Hippocampal formation (tissue), 2 donors: ENCODE results near the gene PRKCE.
A peak's percentile ranks its signal among the peaks of the same experiment; 100 is the strongest.

ENCODE experiments used
- DNase-seq, 2 donors: peaks; one replicate each; lab custom pipeline; 2025; lab: John Stamatoyannopoulos, UW

PRKCE gene

DNA sequence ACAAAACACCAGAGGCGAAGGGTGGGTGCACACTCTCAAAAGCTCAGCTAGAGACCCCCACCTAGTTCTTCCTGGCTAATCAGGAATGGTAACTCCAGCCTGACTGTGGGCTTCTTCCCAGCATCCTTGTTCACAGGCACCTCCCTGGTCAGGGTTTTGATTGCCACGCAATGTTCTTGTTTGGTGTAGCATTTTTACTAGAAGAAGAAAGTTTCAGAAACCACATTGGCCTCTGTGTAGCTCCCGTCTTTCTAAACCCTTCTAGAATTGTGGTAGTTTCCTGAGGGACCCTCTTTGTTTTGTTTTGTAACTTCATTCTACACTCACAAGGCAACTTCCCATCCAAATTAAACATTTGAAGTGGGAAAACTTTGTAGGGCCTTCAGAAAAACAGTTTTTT, 391.2 kb downstream of the PRKCE start:
- DNase-seq: no peak

DNA sequence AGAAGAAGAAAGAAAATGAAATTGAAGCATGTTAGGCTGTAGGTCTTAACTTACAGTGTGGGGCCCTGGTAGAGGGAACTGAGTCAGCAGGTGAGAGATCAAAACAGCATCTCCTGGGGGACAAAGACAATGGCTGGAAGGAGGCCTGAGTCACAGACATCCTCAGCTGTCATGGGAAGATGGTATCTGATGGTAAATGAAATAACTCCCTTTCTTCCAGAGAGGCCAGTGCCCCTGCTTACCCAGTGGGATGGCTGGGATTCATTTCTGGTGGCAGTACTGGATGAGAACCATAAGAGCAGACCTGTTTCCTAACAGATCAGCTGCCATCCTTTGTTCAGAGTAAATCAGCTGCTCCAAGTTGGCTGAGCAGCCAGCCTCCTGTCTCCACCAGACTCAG, 394.4 kb downstream of the PRKCE start:
- DNase-seq: no peak

DNA sequence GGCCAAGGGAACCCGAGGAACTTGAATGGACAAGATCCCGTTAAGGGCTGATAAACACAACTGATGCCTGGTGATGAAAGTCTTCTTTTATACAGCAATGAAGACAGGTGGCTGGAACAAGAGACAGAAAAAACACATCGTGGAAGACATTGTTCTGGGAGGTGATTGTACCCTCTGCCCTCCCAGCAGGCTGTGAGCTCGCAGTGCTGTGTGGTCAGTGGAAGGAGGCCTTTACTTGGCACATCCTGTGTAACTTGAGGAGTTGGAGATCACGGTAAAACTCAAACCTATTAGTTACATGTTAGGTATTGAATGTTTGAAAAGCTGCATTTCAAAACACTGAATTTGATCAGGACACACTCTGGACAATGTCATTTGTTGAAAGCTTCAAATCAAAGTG, 395.8 kb downstream of the PRKCE start:
- DNase-seq: no peak

DNA sequence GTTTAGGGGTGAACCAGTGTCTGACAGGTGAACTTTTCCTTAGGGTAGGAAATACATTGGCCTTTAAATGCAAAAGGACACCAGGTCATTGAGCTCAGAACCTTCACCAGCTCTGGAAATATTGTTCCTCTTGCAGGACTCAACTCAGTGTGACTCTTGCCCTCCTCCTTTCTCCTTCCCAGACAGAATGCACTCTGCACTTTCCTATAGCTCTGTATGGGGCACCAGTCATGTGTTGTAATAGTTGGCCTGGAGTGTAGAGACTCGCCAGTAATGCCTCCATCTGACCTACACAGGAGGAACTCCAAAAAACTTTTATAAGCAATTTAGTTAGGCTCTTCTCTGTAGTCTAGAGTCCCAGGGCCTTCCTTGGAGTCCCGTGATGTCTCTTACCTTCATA, 397.2 kb downstream of the PRKCE start:
- no peak for DNase-seq

DNA sequence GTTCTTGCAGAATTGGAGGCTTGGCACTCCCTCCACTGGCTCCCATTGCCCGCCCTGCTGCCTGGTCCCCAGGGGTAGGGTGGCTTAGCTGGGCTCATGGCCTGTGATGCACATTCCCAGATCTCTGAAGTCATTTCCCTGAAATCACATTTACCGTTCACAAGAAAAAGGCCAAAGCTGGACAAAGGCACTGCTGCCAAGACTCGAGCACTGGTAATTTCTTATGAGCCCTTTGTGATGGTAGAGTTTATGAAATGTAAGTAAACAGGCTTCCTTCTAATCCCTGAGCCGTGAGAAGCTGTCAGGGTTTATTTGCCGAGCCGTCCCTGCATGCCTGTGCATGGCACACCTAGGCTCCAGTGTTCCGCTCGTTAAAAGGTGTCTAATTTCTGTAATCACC, 398.6 kb downstream of the PRKCE start:
- no peak for DNase-seq

DNA sequence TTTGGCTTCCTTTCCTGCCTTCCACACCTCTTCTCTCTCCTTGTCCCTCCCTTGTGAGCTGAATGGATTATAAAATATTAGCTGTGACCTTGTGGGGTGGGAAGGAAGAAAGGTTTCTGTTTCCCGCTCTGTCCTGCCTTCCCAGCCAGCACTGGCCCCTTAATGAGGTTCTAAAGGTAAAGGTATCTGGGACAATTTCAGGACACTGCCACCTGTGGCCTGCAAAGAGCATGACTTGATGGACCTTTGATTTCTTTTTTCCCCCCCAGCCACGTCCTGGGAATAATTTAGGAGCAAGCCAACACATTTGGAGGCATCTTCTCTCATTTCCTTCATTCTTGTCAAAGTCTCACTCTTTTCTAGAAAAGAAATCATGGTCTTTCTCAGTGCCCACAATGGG, 399.0 kb downstream of the PRKCE start:
- no peak for DNase-seq

DNA sequence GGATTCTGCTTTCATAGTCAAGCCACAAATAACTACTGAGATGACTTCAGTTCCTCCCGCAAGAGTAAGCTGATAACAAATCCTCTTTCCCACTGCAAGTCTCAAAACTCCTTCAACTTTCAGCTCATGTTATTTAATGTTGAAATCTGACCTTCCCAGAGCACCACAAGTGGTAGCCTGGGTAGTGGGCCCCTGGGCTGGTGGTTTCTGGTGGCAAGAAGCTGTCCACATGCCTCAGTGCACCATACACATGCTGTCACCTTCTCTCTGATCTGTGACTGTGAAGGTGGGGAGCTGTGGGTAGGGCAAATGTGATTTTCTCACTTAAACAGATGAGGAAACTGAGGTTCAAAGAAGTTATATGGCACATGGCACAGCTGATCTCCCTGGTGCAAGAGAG, 399.6 kb downstream of the PRKCE start:
- DNase-seq: no peak

DNA sequence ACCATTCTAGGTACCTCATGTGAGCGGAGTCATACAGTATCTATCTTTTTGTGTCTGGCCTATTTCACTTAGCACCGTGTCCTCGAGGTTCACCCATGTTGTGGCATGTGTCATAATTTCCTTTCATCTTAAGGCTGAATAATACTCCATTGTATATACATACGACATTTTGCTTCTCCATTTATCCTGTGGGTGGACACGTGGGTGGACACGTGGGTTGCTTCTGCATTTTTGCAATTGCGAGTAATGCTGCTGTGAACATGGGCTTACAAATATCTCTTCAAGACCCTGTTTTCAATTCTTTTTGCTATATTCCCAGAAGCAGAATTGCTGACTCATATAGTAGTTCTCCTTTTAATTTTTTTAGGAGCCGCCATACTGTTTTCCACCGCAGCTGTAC, 402.1 kb downstream of the PRKCE start:
- DNase-seq: no peak

DNA sequence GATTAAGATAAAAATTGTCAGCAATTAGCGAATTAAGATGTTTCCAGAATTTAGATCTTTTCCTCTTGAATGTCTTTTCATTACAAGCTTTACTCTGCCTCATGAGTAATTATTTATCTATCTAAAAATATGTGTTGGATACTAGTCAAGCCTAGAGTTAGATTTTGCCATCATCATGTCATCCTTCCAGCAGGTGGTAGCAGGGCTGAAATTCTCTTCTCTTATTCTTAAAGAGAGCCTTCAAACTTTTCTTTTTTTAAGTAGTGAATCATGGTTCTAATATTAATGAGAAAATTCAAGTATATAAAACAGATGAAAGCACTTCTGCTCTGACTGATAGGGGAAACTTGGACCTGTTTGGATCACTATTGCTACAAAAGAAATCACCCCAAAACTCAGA, 405.1 kb downstream of the PRKCE start:
- DNase-seq: no peak

DNA sequence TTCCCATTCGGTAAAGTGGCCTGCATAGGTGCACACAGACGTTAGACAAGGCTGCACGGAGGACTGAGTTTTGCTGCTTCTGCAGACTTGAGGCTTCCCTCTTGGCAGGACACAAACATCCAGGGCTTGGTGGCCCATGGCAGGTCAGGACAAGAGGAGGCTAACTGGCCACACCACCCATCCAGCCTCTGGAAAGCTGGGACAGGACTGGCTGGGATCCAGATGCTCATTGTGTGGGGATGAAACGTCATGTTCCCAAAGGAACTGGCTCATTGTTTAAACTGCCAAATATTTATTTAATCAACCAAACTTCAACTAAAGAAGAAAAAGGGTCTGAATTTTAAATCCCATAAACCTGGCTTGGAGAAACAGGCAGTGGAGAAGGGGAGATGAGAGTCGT, 406.7 kb downstream of the PRKCE start:
- DNase-seq: no peak

DNA sequence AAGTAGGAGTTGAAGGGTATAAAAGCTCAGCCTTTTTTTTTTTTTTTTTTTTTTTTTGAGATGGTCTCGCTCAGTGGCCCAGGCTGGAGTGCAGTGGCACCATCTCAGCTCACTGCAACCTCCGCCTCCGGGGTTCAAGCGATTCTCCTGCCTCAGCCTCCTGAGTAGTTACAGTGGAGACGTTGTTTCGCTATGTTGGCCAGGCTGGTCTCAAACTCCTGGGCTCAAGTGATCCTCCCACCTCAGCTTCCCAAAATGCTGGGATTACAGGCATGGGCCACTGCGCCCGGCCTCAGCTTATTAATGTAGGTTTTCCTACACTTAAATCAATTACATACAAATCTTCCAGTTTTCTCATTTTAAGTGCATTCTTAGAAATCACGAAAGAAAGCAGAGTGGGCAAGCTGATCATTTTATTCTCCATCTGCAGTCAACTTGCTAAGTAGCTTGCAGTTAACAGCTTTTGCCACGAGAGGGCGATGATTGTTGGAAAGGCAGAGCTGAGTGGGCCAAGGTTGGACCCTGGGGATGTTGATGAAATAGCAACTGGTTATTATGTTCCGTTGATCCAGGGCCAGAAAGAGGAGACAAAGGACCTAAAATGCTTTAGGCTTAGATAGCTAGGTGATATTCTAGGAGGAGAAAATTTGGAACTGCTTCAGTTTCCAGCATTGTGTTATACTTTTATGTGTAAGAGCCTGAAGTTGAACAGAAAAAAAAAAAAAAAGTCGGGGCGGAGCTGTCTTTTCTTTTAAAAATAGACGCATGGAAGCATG, 411.4 kb downstream of the PRKCE start:
- DNase-seq: peak; percentile 21 to 46

DNA sequence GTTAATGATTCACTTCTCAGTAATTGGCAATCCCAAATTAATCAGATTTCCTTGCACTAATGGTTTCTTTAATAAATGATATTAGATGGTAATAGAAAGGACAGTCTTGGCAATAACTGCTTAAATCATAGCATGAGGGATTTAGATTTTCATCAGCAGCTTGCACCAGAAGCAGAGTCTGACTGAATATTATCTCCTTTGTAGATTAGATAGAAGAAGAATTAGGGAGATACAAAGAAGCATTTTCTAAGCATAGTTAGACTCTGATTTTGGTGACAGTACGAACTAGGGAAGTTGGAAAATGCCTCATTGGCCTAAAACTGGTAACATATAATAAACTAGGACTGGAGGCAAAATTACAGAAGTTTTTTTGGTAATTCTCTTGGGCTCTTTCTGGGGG, 412.9 kb downstream of the PRKCE start:
- DNase-seq: no peak

DNA sequence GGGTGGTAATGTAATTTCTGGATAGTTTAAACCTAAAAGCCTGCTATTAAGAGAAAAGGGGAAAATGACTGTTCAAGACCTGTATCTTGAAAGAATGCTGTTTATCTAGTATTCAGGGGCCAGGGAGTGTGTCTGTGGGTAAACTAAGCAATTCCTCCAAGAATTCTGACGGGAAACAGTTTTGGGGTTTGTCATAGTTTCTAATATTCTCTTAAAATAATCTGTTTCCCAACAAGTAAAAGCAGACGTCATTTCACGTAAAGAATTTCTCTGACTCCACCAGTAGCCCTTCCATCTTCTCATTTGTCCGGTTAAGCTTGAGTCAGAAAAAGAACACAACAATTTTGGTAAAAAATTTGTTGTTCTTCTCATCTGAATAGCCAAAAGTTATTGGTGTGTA, 413.7 kb downstream of the PRKCE start:
- DNase-seq: no peak

DNA sequence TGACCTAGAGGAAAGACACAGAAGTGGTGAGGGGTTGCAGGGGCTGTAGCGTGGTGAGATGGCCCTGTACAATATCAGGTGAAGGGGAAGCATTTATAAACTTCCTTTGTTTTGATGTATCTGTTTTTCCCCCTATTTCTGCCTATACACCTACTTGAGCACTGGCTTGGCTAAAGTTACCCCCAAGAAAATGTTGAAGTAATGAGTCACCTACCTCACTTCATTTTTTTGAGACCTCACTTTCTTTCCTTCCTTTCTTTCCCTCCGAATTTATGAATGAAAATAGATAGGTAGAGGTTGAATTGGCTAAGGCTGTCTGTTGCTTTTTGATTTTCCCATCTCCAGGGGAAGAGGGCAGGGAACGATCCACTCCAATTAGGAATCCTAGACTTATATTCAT, 414.6 kb downstream of the PRKCE start:
- DNase-seq: no peak

DNA sequence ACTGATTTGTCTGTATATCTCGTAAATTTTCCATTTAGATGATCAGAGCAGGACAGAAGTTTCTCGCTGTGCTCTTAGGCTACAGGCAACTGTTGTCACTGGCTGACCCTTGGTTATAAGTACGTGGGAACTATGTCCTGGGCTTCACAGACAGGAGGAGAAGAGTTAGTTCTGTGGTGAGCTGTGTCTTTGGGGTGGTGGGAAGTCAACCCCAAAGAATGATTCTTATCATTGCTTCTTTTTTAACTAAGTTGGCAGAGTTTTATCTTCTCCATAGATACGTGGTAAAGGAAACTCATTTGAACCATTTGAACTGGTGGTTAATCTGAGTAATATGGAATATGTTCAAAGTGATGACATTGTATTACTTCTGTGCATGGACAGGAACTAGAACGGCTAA, 415.1 kb downstream of the PRKCE start:
- no peak for DNase-seq

DNA sequence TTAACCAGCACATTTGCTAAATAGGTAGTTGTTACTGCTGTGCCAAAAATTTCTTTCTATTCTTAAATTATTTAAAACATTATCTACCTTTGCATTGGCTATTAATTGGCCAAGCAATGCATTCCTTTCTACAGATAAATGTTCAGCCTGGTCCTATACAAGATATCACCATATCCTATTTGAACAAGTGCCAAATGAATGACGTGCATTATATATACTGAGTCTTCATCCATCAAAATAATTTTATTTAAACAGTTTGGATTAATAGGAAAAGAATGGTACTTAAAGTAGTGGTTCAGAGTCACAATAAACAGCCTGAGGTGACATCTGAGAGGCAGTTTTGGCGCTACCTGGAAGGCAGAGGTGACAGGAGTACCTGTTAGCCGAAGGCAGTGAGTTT, 415.6 kb downstream of the PRKCE start:
- no peak for DNase-seq

DNA sequence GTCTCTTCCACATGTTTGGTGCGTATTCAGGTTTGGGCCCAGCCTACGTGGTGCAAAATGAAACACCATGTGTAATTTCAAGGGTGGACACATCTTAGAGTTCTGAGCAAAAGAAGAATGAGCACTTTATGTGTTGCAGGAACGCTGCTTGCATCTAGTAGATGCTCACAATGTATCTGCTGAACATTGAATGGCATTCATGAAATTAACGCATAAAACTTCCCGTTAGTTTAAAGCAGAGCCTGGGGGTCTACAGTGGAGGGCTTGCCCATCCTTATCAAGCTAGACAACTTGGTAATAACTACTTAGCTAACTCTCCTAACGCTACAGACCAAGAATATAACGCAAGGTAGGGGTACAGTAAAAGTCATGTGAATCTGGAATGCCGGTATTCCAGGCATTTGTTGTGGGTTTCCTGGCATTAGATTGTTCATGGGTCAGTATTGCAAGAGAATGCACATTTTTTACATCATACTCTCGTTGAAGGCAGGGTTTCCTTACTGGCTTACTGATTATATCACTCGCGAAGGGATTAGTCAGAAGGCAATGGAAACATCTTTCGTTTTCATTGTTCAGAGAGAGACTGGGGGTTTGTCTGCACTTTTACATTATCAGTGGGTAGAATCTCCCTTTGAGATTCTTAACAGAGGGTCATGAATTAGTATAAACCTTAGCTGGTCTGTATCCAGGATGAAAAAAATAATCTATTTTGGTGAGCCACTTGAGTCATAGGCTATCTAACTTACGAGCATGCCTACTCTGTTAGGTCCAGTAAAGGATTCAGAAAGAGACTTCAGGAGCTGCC, 416.2 kb downstream of the PRKCE start:
- no peak for DNase-seq

DNA sequence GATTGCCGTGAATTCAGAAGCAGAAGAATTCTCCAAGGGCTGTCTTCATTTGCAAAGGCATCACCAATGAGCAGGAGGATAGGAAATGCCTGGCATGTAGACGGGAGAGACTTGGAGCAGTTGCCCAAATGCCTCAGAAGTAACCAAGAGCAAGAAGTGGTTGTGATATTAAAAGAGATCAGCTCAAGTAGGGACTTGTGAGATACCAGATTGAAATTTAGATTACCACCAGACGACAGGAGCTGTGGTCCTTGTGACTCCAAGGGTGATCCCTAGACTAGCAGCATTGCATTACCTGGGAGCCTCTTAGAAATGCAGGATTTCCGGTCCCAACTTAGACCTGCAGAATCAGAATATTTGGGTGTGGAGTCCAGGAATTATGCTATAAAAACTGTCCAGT, 417.2 kb downstream of the PRKCE start:
- no peak for DNase-seq

DNA sequence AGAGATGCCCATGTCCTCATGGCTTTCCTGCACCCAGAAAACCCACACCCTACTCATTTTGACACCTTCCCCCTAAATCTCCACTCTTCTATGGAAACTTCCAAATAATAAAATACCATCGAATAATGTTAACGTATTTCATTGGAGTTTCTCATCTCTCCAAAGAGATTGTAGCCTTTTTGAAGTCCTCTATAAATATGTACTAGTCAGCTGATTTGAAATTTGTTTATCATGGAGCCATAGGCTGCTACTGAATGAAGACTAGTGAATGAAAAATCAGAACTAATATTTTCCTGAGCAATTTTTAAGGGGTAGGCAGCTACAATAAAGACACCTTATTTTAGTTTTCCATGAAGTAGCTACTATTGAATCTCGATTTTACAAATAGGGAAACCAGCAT, 419.6 kb downstream of the PRKCE start:
- no peak for DNase-seq

DNA sequence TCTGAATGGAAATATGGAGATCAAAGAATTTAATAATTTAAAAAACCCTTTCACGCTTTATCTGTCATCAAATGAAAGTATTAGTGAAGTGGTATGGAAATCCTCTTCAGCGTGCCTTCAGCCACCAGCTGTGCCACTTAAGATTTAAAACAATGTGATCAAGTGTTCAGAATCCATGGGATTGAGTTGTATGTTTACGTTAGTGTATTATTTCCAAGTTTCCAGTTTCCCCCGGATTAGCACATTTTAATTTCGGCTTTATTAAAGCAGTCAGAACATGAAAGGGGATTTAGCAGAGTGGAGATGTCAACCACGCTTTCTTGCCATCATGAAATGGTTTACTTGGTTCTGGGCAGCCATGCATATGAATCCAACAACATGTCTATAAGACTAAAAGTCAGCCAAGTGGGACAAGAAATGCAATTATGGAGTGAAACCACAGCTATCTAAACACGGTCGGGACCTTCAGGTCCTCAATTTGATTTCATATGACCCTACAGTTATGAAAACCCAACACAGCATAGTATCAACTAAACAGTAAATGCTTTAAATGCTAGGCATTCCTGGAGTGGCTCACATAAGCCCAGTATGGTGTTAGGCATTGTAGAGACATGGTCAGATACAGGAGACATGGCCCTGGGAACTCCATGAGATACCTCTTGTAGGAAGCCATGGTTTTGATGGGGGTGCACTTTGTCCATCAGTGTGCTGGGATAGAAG, 420.8 kb downstream of the PRKCE start:
- no peak for DNase-seq

DNA sequence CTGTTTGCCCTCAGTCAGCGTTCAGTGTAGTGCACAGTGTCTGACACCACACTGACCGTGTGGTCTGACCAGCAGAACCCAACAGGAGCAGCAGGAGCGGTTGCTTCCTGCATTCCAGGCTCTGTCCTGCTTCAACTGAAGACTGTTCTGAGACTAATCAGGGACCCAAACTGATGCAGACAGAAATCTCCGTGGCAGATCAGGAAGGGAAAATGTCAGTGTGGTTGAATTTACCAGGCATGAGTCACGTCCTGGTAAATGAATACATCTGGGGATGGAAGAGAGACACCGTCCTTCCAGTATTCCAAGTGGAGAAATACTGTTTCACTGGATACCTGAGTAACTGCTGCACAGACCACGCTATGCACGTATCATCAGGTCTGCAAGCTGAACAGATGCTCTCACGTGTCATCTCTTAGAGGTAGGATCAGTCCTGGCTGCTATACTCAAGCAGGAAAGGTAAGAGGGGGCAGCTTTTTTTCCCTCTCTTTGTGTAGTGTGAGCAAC, 422.1 kb downstream of the PRKCE start:
- DNase-seq: no peak

DNA sequence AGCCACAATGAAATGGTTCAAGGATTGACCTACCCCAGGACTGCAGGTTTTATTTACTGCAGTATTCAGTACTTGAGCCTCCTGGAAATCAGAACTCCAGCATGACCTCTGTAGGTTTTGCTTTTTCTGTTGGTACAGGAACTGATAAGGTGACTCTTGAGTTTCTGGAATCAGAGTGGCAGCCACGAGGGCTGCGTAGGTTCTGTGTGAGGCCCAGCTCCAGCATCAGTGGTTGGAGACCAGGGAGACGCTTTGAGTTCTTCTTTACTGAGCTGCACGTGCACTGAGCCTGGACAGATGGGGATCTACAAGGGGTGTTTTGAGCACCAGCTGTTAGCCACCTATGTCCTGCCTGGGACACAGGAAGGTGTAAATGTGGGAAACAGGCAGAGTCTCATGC, 423.0 kb downstream of the PRKCE start:
- no peak for DNase-seq

DNA sequence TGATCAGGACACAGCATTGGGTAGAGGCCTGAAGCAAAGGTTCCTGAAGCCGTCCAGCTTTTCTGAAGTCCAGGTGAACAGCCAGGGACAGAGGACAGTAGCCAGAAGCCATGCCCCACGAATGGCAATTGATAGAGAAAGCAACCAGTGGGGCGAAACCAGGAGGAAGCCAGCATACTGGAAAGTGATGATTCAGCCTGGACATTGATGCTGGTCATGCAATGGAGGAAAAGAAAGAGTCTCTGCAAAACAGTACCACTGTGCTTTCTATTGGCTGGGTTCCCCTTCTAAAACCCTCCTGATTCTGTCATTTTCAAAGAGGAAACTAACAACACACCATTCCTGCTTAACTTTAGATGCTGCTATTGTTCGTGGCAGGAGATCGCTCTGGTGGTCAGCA, 424.4 kb downstream of the PRKCE start:
- no peak for DNase-seq
